HG03439 (cell line): ENCODE measurements around the gene MTTP.

Experiments
- ATAC-seq: cut with Tn5 transposase; IDR thresholded peaks from one replicate; pipeline ENCODE4 v1.9.1; 2021; ENCODE audit warnings: mild to moderate bottlenecking, moderate library complexity; ENCODE audit not compliant: unreplicated experiment

The MTTP gene

DNA sequence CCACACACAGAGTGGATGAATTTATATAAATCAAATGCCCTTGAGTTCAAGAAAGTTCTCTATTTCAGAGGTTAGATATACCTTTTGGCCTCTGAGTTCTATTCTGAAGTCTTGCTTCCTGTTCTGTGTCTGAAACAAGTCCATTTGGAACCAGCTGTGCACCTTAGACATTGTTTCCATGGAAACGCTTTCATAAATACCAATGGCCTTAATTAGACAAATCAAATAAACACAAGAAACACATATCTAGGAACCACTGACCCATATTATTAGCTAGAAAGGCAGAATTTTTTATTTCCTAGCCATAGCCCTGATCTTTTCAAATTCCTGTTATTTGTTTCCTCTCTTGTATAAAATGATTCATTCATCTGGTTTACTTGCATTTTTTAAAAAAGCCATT is 91.4 kb downstream of the MTTP start:
- ATAC-seq, result no peak

- no peak for ATAC-seq
Measured at GRCh38 chr4:99668472-99668871, 93.8 kb downstream of the MTTP start.

GRCh38 chr4:99669084-99669483 is 94.5 kb downstream of the MTTP start:
- ATAC-seq, result no peak

GRCh38 chr4:99670409-99671073 is 95.9 kb downstream of the MTTP start:
- ATAC-seq, result no peak
